ENCODE measurements around the gene ARMH3. TPM values are rescaled to one million over a fixed set of nuclear protein-coding genes. Genes with fewer than 3 reads are reported as not detected.

Gene ARMH3
- total and polyA plus RNA-seq, 5 donors from 2014 or later: 21.3 to 42.2 (median 25.0) TPM

GRCh38 chr10:101857802-101858476 lies 198.0 kb downstream of the ARMH3 start:
- peak overlapping the region; percentile 65 for H3K27ac ChIP-seq (ENCODE audit: insufficient read depth, low read length, poor library complexity, severe bottlenecking)

DNA sequence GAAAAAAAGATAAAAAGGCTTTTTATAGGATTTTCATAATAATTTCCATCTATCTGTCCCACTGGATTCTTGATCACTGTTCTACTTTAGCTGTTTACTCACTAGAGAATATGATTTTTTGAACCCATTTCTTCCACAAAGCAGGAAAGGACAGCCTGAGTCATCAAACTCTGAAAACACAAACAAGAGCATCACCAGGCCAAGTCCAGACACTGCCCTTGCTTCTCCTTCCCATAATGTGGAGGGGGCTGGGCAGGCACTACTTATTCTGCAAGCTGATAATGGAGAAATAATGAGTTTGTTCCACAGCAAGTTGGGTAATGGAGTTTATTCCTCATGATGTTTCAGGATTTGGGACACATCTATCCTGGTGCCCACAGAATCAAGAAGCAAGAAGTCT lies 199.3 kb downstream of the ARMH3 start:
- Mint-ChIP-seq H3K4me3 (no peak overlapping the region), H3K27ac (no peak overlapping the region), H3K4me1 (peaks cover 15 to 23% (median 19%) of the 10 kb centered on the region in 4 donors), H3K36me3 (peaks cover 38% of the 10 kb centered on the region), H3K27me3 (no peaks in the 10 kb centered on the region), H3K9me3 (peaks cover 0 to 13% (median 6%) of the 10 kb centered on the region in 7 donors)
- Histone ChIP-seq H3K4me3 (ENCODE audit: low read depth, low read length) (no peak overlapping the region), H3K27me3 (ENCODE audit: control insufficient read depth, insufficient read depth, low read length) (no peaks in the 10 kb centered on the region), H3K4me1 (ENCODE audit: control insufficient read depth, insufficient read depth, low read length, poor library complexity, severe bottlenecking) (peaks cover 18% of the 10 kb centered on the region), H3K36me3 (ENCODE audit: control insufficient read depth, insufficient read depth, low read length) (peaks cover 2% of the 10 kb centered on the region), H3K9me3 (ENCODE audit: control insufficient read depth in 2 of 2, low read length in 2 of 2) (peaks cover 4 to 9% of the 10 kb centered on the region in 2 experiments), H3K27ac (ENCODE audit: insufficient read depth, low read length, poor library complexity, severe bottlenecking) (no peak overlapping the region)
- ATAC-seq (ENCODE audit: low read depth in 2 of 2) (no peak), DNase-seq (no peak)

More at GRCh38 chr10:101857802-101858476, 198.0 kb downstream of the ARMH3 start:
- Histone ChIP-seq H3K36me3 (ENCODE audit: control insufficient read depth, insufficient read depth, low read length) (peaks cover 6% of the 10 kb centered on the region), H3K27me3 (ENCODE audit: control insufficient read depth, insufficient read depth, low read length) (no peaks in the 10 kb centered on the region), H3K4me3 (ENCODE audit: low read depth, low read length) (peak overlapping the region; percentile 68), H3K9me3 (ENCODE audit: control insufficient read depth in 2 of 2, low read length in 2 of 2) (peaks cover 4 to 9% of the 10 kb centered on the region in 2 experiments), H3K4me1 (ENCODE audit: control insufficient read depth, insufficient read depth, low read length, poor library complexity, severe bottlenecking) (peaks cover 18% of the 10 kb centered on the region)
- no peak for DNase-seq
- H3K4me1 Mint-ChIP-seq: peaks cover 15 to 23% (median 19%) of the 10 kb centered on the region in 4 donors
- H3K27me3 Mint-ChIP-seq: no peaks in the 10 kb centered on the region
- peaks cover 0 to 13% (median 6%) of the 10 kb centered on the region in 7 donors for H3K9me3 Mint-ChIP-seq
- peak overlapping the region in 1 of 4 donors; percentile 23 for H3K4me3 Mint-ChIP-seq
- H3K36me3 Mint-ChIP-seq: peaks cover 42% of the 10 kb centered on the region
- H3K27ac Mint-ChIP-seq: peak overlapping the region in 2 of 3 donors; percentile 47 to 62
- no peak for ATAC-seq (ENCODE audit: low read depth in 2 of 2)

GRCh38 chr10:101851411-101852116 lies 204.4 kb downstream of the ARMH3 start:
- Mint-ChIP-seq H3K4me3 (no peak overlapping the region), H3K27me3 (no peaks in the 10 kb centered on the region), H3K27ac (peak overlapping the region in 1 of 3 donors; percentile 31), H3K36me3 (peaks cover 41% of the 10 kb centered on the region), H3K9me3 (no peaks in the 10 kb centered on the region), H3K4me1 (peaks cover 0 to 3% (median 0%) of the 10 kb centered on the region in 4 donors)
- DNase-seq (no peak), ATAC-seq (ENCODE audit: low read depth in 2 of 2) (no peak)
- no peak overlapping the region for H3K27ac ChIP-seq (ENCODE audit: insufficient read depth, low read length, poor library complexity, severe bottlenecking)
- H3K9me3 ChIP-seq (ENCODE audit: control insufficient read depth in 2 of 2, low read length in 2 of 2): no peaks in the 10 kb centered on the region
- H3K4me1 ChIP-seq (ENCODE audit: control insufficient read depth, insufficient read depth, low read length, poor library complexity, severe bottlenecking): no peaks in the 10 kb centered on the region
- no peaks in the 10 kb centered on the region for H3K27me3 ChIP-seq (ENCODE audit: control insufficient read depth, insufficient read depth, low read length)
- no peak overlapping the region for H3K4me3 ChIP-seq (ENCODE audit: low read depth, low read length)
- peaks cover 17% of the 10 kb centered on the region for H3K36me3 ChIP-seq (ENCODE audit: control insufficient read depth, insufficient read depth, low read length)

DNA sequence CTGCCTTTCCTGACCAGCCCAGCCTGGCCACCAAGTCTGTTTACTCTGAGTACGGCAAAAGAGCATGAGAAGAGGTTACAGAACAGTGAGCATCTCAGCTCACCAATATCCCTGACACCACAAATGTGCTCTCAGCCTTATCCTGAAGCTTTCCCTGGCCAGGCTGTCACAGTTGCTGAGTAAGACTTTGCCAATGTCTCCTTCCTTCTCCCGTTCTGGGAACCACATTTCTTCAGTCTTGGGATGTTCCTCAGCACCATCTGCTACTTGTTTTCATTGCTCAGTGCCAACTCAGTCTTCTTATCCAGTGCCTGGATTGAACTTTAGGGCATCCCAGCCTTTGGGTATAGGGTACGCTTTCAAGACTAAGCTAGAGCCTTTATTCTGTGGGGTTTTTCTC lies 205.2 kb downstream of the ARMH3 start:
- Mint-ChIP-seq H3K27ac (peak overlapping the region in 1 of 3 donors; percentile 10), H3K4me1 (peaks cover 0 to 3% (median 0%) of the 10 kb centered on the region in 4 donors), H3K36me3 (peaks cover 46% of the 10 kb centered on the region), H3K27me3 (no peaks in the 10 kb centered on the region), H3K4me3 (no peak overlapping the region), H3K9me3 (no peaks in the 10 kb centered on the region)
- ATAC-seq (ENCODE audit: low read depth in 2 of 2): no peak
- Histone ChIP-seq H3K27ac (ENCODE audit: insufficient read depth, low read length, poor library complexity, severe bottlenecking) (no peak overlapping the region), H3K4me1 (ENCODE audit: control insufficient read depth, insufficient read depth, low read length, poor library complexity, severe bottlenecking) (no peaks in the 10 kb centered on the region), H3K9me3 (ENCODE audit: control insufficient read depth in 2 of 2, low read length in 2 of 2) (no peaks in the 10 kb centered on the region), H3K27me3 (ENCODE audit: control insufficient read depth, insufficient read depth, low read length) (no peaks in the 10 kb centered on the region), H3K36me3 (ENCODE audit: control insufficient read depth, insufficient read depth, low read length) (peaks cover 20% of the 10 kb centered on the region), H3K4me3 (ENCODE audit: low read depth, low read length) (no peak overlapping the region)
- no peak for DNase-seq

DNA sequence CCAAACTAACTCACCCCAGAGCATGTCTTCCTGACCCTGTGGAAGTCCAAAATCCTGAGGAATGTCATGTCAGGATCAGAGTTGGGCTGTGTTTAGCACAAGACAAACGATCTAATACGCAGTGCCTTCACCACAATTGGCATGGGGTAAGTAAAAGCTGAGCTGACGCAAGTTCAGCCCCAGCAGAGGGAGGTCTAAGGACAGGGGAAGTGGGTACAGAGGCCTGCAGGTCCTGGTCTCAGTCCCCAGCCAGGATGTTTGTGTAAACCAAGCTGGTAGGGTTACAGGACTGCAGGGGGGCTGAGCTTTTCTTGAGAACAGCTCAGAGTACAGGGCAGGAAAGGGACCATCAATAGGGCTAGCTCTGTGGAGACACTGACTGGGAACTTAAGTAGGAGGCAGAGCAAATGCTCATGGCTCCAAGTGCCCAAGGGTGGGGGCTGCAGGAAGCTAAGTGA lies 207.1 kb downstream of the ARMH3 start:
- Mint-ChIP-seq H3K4me1 (peaks cover 0 to 12% (median 7%) of the 10 kb centered on the region in 4 donors), H3K27ac (peak overlapping the region in 1 of 3 donors; percentile 10), H3K4me3 (no peak overlapping the region), H3K9me3 (no peaks in the 10 kb centered on the region), H3K27me3 (no peaks in the 10 kb centered on the region), H3K36me3 (peaks cover 55% of the 10 kb centered on the region)
- Histone ChIP-seq H3K27me3 (ENCODE audit: control insufficient read depth, insufficient read depth, low read length) (no peaks in the 10 kb centered on the region), H3K36me3 (ENCODE audit: control insufficient read depth, insufficient read depth, low read length) (peaks cover 20% of the 10 kb centered on the region), H3K27ac (ENCODE audit: insufficient read depth, low read length, poor library complexity, severe bottlenecking) (no peak overlapping the region), H3K4me1 (ENCODE audit: control insufficient read depth, insufficient read depth, low read length, poor library complexity, severe bottlenecking) (peaks cover 7% of the 10 kb centered on the region), H3K9me3 (ENCODE audit: control insufficient read depth in 2 of 2, low read length in 2 of 2) (no peaks in the 10 kb centered on the region), H3K4me3 (ENCODE audit: low read depth, low read length) (no peak overlapping the region)
- ATAC-seq (ENCODE audit: low read depth in 2 of 2) (no peak), DNase-seq (no peak)

DNA sequence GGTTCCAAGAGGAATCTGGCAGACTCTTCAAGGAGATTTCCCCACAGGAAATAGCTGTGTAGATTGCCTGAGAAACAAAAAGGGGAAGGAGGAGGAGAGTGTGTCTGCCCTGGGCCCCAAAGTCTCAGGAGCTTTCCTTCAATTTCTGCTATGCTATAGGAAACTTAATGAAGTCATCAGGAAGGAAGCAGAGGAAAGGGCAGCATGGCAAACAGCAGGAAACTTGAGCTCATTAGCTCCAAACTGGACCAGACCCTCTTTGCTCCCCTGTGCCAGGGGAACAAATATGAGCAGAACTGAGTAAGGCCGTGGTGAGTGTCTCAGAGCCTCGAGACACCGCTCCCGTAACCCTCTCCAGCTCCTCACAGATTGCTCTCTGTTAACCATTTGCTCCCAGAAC lies 207.6 kb downstream of the ARMH3 start:
- Histone ChIP-seq H3K36me3 (ENCODE audit: control insufficient read depth, insufficient read depth, low read length) (peaks cover 20% of the 10 kb centered on the region), H3K4me3 (ENCODE audit: low read depth, low read length) (no peak overlapping the region), H3K9me3 (ENCODE audit: control insufficient read depth in 2 of 2, low read length in 2 of 2) (no peaks in the 10 kb centered on the region), H3K27me3 (ENCODE audit: control insufficient read depth, insufficient read depth, low read length) (no peaks in the 10 kb centered on the region), H3K4me1 (ENCODE audit: control insufficient read depth, insufficient read depth, low read length, poor library complexity, severe bottlenecking) (peaks cover 11% of the 10 kb centered on the region), H3K27ac (ENCODE audit: insufficient read depth, low read length, poor library complexity, severe bottlenecking) (no peak overlapping the region)
- H3K9me3 Mint-ChIP-seq: no peaks in the 10 kb centered on the region
- no peak for DNase-seq
- peaks cover 55% of the 10 kb centered on the region for H3K36me3 Mint-ChIP-seq
- H3K4me3 Mint-ChIP-seq: no peak overlapping the region
- no peak for ATAC-seq (ENCODE audit: low read depth in 2 of 2)
- no peak overlapping the region for H3K27ac Mint-ChIP-seq
- H3K27me3 Mint-ChIP-seq: no peaks in the 10 kb centered on the region
- H3K4me1 Mint-ChIP-seq: peaks cover 0 to 13% (median 7%) of the 10 kb centered on the region in 4 donors

- Histone ChIP-seq H3K9me3 (ENCODE audit: control insufficient read depth in 2 of 2, low read length in 2 of 2) (no peaks in the 10 kb centered on the region), H3K27me3 (ENCODE audit: control insufficient read depth, insufficient read depth, low read length) (no peaks in the 10 kb centered on the region), H3K4me1 (ENCODE audit: control insufficient read depth, insufficient read depth, low read length, poor library complexity, severe bottlenecking) (peaks cover 24% of the 10 kb centered on the region), H3K4me3 (ENCODE audit: low read depth, low read length) (no peak overlapping the region), H3K27ac (ENCODE audit: insufficient read depth, low read length, poor library complexity, severe bottlenecking) (no peak overlapping the region), H3K36me3 (ENCODE audit: control insufficient read depth, insufficient read depth, low read length) (peaks cover 18% of the 10 kb centered on the region)
- DNase-seq (no peak), ATAC-seq (ENCODE audit: low read depth in 2 of 2) (no peak)
- no peak overlapping the region for H3K27ac Mint-ChIP-seq
- peaks cover 4 to 32% (median 18%) of the 10 kb centered on the region in 4 donors for H3K4me1 Mint-ChIP-seq
- H3K27me3 Mint-ChIP-seq: no peaks in the 10 kb centered on the region
- no peaks in the 10 kb centered on the region for H3K9me3 Mint-ChIP-seq
- no peak overlapping the region for H3K4me3 Mint-ChIP-seq
- H3K36me3 Mint-ChIP-seq: peaks cover 44% of the 10 kb centered on the region
These were observed 210.1 kb downstream of the ARMH3 start for GRCh38 chr10:101845893-101846292.
